Liver (tissue), 9 donors: ENCODE data around the gene ZBP1. TPM values are rescaled to one million over a fixed set of nuclear protein-coding genes. Genes with fewer than 3 reads are reported as not detected.

Experiments used
- DNase-seq: peaks from one replicate; pipeline ENCODE4 v3.0.0-alpha.2; 2017; ENCODE audit warnings: low spot score
- H3K27ac ChIP-seq, 2 donors: one replicate each; pipeline ENCODE4 v1.7.0; 2013; ENCODE audit warnings: inconsistent platforms in 2 of 2, low read length in 2 of 2, control low read depth in 1 of 2, low read depth in 1 of 2, mild to moderate bottlenecking in 1 of 2
- H3K27me3 ChIP-seq, 4 donors: one replicate each; pipeline versions ENCODE4 v1.6.1 to v1.7.0; 2013; ENCODE audit warnings: low read length in 3 of 4, inconsistent platforms in 1 of 4, mild to moderate bottlenecking in 1 of 4, moderate library complexity in 1 of 4; ENCODE audit not compliant: control insufficient read depth in 4 of 4, insufficient read depth in 4 of 4
- H3K36me3 ChIP-seq, 4 donors: one replicate each; pipeline versions ENCODE4 v1.6.1 to v1.7.0; 2013; ENCODE audit warnings: low read length in 3 of 4, mild to moderate bottlenecking in 3 of 4, low read depth in 1 of 4, moderate library complexity in 1 of 4; ENCODE audit not compliant: control insufficient read depth in 4 of 4, insufficient read depth in 3 of 4
- H3K4me1 ChIP-seq, 4 donors: one replicate each; pipeline versions ENCODE4 v1.6.1 to v1.7.0; 2013; ENCODE audit warnings: low read length in 3 of 4, mild to moderate bottlenecking in 3 of 4, moderate library complexity in 1 of 4; ENCODE audit not compliant: control insufficient read depth in 4 of 4, insufficient read depth in 4 of 4
- H3K4me3 ChIP-seq, 3 donors: one replicate each; pipeline versions ENCODE4 v1.6.1 to v1.7.0; 2013; ENCODE audit warnings: low read length in 3 of 3, control low read depth in 1 of 3, low read depth in 1 of 3, mild to moderate bottlenecking in 1 of 3
- H3K9ac ChIP-seq, 2 donors: one replicate each; pipeline ENCODE4 v1.7.0; 2013; ENCODE audit warnings: low read length in 2 of 2, mild to moderate bottlenecking in 2 of 2, moderate library complexity in 2 of 2, control low read depth in 1 of 2, low read depth in 1 of 2
- H3K9me3 ChIP-seq, 4 donors: one replicate each; pipeline versions ENCODE4 v1.6.1 to v1.7.0; 2013; ENCODE audit warnings: low read length in 3 of 4; ENCODE audit not compliant: control insufficient read depth in 4 of 4
- FOXA1 ChIP-seq: IDR thresholded peaks from 2 replicates; pipeline ENCODE4 v1.6.1; 2016; ENCODE audit warnings: antibody characterized with exemption
- FOXA2 ChIP-seq: IDR thresholded peaks from 2 replicates; pipeline ENCODE4 v1.6.1; 2016; ENCODE audit warnings: antibody characterized with exemption
- GABPA ChIP-seq, 2 donors: IDR thresholded peaks in 1 of 2; conservative IDR thresholded peaks in 1 of 2; 2 replicates each; pipeline ENCODE4 v1.6.1; 2016; ENCODE audit warnings: antibody characterized with exemption in 2 of 2, mild to moderate bottlenecking in 1 of 2, moderate library complexity in 1 of 2
- HNF4A ChIP-seq, 2 donors: conservative IDR thresholded peaks; 2 replicates each; pipeline ENCODE4 v1.6.1; 2016; ENCODE audit warnings: antibody characterized with exemption in 2 of 2, mild to moderate bottlenecking in 2 of 2
- HNF4G ChIP-seq: IDR thresholded peaks from 2 replicates; pipeline ENCODE4 v1.6.1; 2016; ENCODE audit warnings: antibody characterized with exemption
- JUND ChIP-seq, 2 donors: IDR thresholded peaks; 2 replicates each; pipeline ENCODE4 v1.6.1; 2016; ENCODE audit warnings: antibody characterized with exemption in 2 of 2
- NR2F2 ChIP-seq: IDR thresholded peaks from 2 replicates; pipeline ENCODE4 v1.6.1; 2016; ENCODE audit warnings: antibody characterized with exemption
- RAD21 ChIP-seq, 2 donors: IDR thresholded peaks; 2 replicates each; pipeline ENCODE4 v1.6.1; 2016; ENCODE audit warnings: antibody characterized with exemption in 2 of 2, mild to moderate bottlenecking in 2 of 2
- RXRA ChIP-seq, 2 donors: IDR thresholded peaks; 2 replicates each; pipeline ENCODE4 v1.6.1; 2017 to 2018; ENCODE audit warnings: antibody characterized with exemption in 2 of 2, mild to moderate bottlenecking in 1 of 2
- SP1 ChIP-seq: IDR thresholded peaks from 2 replicates; pipeline ENCODE4 v1.6.1; 2018; ENCODE audit warnings: antibody characterized with exemption, mild to moderate bottlenecking
- TAF1 ChIP-seq: conservative IDR thresholded peaks from 2 replicates; pipeline ENCODE4 v1.6.1; 2016; ENCODE audit warnings: antibody characterized with exemption, mild to moderate bottlenecking
- YY1 ChIP-seq: IDR thresholded peaks from 2 replicates; pipeline ENCODE4 v1.6.1; 2016; ENCODE audit warnings: antibody characterized with exemption, mild to moderate bottlenecking
- WGBS: extraction: QIAGEN DNeasy Blood & Tissue Kit; methylation state at CpG from one replicate; pipeline ENCODE4 v1.1.7; 2013; 5-methylcytosine and 5-hydroxymethylcytosine counted together
- polyA plus RNA-seq, 2 donors: library from polyadenylated mRNA; stranded (reverse) in 1 of 2; unstranded in 1 of 2; fragments of 200-250 nt in 1 of 2; fragments of >200 nt in 1 of 2; fragmentation: Nextera tagmentation in 1 of 2; extraction: Ambion mirVana in 1 of 2; gene quantifications; one replicate each; pipeline versions ENCODE4 v1.2.1 to v1.2.3, GENCODE V29; 2013 to 2015
- total RNA-seq, 2 donors: library from RNA; depleted of rRNA; stranded (reverse); fragments of >200 nt; gene quantifications; one replicate each; pipeline ENCODE4 v1.2.3, GENCODE V29; 2014
- TF ChIP-seq, protein P1 (sequence below): IDR thresholded peaks from 2 replicates; pipeline ENCODE4 v1.6.1; 2016; ENCODE audit warnings: antibody characterized with exemption
- TF ChIP-seq, protein P2 (sequence below): IDR thresholded peaks from 2 replicates; pipeline ENCODE4 v1.6.1; 2016; ENCODE audit warnings: antibody characterized with exemption
- TF ChIP-seq, protein P3 (sequence below): fragments of 150-350 bp; IDR thresholded peaks from 2 replicates; pipeline ENCODE4 v1.5.1; 2017; ENCODE audit warnings: improper control_type of control experiment, low read depth, low read length; ENCODE audit not compliant: missing input control
- TF ChIP-seq, protein P4 (sequence below): IDR thresholded peaks from 2 replicates; pipeline ENCODE4 v1.6.1; 2016; ENCODE audit warnings: antibody characterized with exemption, mild to moderate bottlenecking
- donor health status: healthy.
- donor health status: healthy.
- donor health status: healthy.
- donor health status: healthy.
- donor health status: healthy.

The ZBP1 gene
- total and polyA plus RNA-seq, 4 donors: 0.06 to 0.42 (median 0.13) TPM

DNA sequence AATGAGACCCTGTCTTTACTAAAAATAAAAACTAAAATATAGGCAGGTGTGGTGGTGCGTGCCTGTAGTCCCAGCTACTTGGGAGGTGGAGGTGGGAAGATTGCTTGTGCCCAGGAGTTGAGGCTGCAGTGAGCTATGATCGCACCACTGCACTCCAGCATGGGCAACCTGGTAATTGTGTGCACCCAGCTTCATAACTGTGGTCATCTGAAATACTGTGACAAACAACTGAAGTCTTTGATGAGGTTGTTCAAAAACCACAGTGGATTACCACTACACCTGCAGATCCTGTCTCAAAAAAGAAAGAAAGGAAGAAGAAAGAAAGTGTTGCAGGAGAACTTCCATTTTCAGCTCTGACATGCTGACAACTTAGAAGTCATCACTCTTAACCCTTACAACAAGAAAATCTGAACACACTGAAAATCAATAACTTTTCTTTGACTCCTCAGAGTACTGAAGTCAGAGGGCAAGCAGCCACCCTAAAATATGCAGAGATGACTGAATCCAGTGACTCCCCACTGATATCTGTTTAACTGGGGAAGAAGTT is 13.8 kb upstream of the ZBP1 start:
- TF ChIP-seq FOXA1: no peak
- TF ChIP-seq HNF4A (conservative IDR thresholded peaks at IDR 0.05): no peak
- TF ChIP-seq, protein P1, sequence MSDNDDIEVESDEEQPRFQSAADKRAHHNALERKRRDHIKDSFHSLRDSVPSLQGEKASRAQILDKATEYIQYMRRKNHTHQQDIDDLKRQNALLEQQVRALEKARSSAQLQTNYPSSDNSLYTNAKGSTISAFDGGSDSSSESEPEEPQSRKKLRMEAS: no peak
- TF ChIP-seq, protein P2, sequence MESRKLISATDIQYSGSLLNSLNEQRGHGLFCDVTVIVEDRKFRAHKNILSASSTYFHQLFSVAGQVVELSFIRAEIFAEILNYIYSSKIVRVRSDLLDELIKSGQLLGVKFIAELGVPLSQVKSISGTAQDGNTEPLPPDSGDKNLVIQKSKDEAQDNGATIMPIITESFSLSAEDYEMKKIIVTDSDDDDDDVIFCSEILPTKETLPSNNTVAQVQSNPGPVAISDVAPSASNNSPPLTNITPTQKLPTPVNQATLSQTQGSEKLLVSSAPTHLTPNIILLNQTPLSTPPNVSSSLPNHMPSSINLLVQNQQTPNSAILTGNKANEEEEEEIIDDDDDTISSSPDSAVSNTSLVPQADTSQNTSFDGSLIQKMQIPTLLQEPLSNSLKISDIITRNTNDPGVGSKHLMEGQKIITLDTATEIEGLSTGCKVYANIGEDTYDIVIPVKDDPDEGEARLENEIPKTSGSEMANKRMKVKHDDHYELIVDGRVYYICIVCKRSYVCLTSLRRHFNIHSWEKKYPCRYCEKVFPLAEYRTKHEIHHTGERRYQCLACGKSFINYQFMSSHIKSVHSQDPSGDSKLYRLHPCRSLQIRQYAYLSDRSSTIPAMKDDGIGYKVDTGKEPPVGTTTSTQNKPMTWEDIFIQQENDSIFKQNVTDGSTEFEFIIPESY: no peak
- TF ChIP-seq SP1: no peak
- no peak for TF ChIP-seq FOXA2
- TF ChIP-seq TAF1: no peak
- TF ChIP-seq, protein P3, sequence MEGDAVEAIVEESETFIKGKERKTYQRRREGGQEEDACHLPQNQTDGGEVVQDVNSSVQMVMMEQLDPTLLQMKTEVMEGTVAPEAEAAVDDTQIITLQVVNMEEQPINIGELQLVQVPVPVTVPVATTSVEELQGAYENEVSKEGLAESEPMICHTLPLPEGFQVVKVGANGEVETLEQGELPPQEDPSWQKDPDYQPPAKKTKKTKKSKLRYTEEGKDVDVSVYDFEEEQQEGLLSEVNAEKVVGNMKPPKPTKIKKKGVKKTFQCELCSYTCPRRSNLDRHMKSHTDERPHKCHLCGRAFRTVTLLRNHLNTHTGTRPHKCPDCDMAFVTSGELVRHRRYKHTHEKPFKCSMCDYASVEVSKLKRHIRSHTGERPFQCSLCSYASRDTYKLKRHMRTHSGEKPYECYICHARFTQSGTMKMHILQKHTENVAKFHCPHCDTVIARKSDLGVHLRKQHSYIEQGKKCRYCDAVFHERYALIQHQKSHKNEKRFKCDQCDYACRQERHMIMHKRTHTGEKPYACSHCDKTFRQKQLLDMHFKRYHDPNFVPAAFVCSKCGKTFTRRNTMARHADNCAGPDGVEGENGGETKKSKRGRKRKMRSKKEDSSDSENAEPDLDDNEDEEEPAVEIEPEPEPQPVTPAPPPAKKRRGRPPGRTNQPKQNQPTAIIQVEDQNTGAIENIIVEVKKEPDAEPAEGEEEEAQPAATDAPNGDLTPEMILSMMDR: no peak
- TF ChIP-seq, protein P4, sequence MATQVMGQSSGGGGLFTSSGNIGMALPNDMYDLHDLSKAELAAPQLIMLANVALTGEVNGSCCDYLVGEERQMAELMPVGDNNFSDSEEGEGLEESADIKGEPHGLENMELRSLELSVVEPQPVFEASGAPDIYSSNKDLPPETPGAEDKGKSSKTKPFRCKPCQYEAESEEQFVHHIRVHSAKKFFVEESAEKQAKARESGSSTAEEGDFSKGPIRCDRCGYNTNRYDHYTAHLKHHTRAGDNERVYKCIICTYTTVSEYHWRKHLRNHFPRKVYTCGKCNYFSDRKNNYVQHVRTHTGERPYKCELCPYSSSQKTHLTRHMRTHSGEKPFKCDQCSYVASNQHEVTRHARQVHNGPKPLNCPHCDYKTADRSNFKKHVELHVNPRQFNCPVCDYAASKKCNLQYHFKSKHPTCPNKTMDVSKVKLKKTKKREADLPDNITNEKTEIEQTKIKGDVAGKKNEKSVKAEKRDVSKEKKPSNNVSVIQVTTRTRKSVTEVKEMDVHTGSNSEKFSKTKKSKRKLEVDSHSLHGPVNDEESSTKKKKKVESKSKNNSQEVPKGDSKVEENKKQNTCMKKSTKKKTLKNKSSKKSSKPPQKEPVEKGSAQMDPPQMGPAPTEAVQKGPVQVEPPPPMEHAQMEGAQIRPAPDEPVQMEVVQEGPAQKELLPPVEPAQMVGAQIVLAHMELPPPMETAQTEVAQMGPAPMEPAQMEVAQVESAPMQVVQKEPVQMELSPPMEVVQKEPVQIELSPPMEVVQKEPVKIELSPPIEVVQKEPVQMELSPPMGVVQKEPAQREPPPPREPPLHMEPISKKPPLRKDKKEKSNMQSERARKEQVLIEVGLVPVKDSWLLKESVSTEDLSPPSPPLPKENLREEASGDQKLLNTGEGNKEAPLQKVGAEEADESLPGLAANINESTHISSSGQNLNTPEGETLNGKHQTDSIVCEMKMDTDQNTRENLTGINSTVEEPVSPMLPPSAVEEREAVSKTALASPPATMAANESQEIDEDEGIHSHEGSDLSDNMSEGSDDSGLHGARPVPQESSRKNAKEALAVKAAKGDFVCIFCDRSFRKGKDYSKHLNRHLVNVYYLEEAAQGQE: no peak
- H3K36me3 ChIP-seq: no peaks in the 10 kb centered on the region
- no peaks in the 10 kb centered on the region for H3K9me3 ChIP-seq
- no peak overlapping the region for H3K4me3 ChIP-seq
- no peaks in the 10 kb centered on the region for H3K4me1 ChIP-seq
- no peak overlapping the region for H3K27ac ChIP-seq
- peak; percentile 6 for DNase-seq
- 74% methylated on average over 2 of the region's 2 CpGs for WGBS
- no peak overlapping the region for H3K9ac ChIP-seq
- peaks cover 0 to 7% (median 1%) of the 10 kb centered on the region in 4 donors for H3K27me3 ChIP-seq

DNA sequence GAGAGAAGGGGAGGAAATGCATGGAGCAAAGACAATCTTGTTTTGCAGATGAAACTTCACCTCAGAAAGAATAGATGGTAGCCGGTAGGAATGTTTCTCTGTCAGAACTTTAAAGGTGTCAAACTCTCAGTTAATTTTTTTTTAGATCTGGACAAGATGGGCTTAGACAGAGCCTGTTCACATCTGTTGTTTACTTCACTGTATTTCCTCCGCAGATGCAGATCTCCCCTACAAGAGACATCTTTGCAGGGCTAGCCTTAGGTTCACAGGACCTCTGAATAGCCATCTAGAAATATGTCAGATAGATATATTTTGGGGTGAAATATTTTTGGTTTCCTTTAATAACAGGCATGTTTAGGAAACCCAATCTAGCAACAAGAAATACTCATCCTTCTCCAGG is 12.1 kb upstream of the ZBP1 start:
- 80% methylated on average over 2 of the region's 2 CpGs for WGBS
- H3K36me3 ChIP-seq: no peaks in the 10 kb centered on the region
- H3K4me3 ChIP-seq: no peak overlapping the region

More for the DNA sequence above, 12.1 kb upstream of the ZBP1 start:
- Histone ChIP-seq H3K9me3 (no peaks in the 10 kb centered on the region), H3K27ac (no peak overlapping the region), H3K9ac (no peak overlapping the region), H3K4me1 (peaks cover 0 to 2% (median 0%) of the 10 kb centered on the region in 4 donors), H3K27me3 (peaks cover 0 to 5% (median 1%) of the 10 kb centered on the region in 4 donors)
- no peak for TF ChIP-seq RAD21 (IDR thresholded peaks at IDR 0.05)
- no peak for TF ChIP-seq FOXA2
- TF ChIP-seq FOXA1: no peak
- TF ChIP-seq, protein P1: no peak
- no peak for TF ChIP-seq HNF4A (conservative IDR thresholded peaks at IDR 0.05)
- TF ChIP-seq RXRA (IDR thresholded peaks at IDR 0.05): no peak
- TF ChIP-seq, protein P2: no peak
- TF ChIP-seq YY1: no peak
- no peak for TF ChIP-seq NR2F2
- TF ChIP-seq SP1: no peak
- TF ChIP-seq, protein P4: no peak
- no peak for TF ChIP-seq GABPA (IDR thresholded peaks at IDR 0.05 in 1 of 2, conservative IDR thresholded peaks at IDR 0.05 in 1 of 2)
- TF ChIP-seq TAF1: no peak
- TF ChIP-seq HNF4G: no peak
- no peak for TF ChIP-seq JUND (IDR thresholded peaks at IDR 0.05)
- no peak for DNase-seq
